Left renal cortex interstitium (tissue), 4 donors: ENCODE measurements around the gene SLC10A1. TPM values are rescaled to one million over a fixed set of nuclear protein-coding genes. Genes with fewer than 3 reads are reported as not detected.
"Not testable (repeated sequence)": the region's sequence is repeated elsewhere in the genome, so short reads cannot be mapped to it uniquely, and the experiment has no call there.

Experiments used
- DNase-seq, 4 donors: peaks; one replicate each; pipeline ENCODE4 v3.0.0-alpha.2; 2013; ENCODE audit warnings: low read depth in 4 of 4, low spot score in 2 of 4, missing footprints in 1 of 4
- polyA plus RNA-seq, 4 donors: library from polyadenylated mRNA; unstranded; fragments of 120-200 nt; gene quantifications; one replicate each; pipeline ENCODE4 v1.2.1, GENCODE V29; 2013; ENCODE audit not compliant: insufficient read length in 4 of 4

SLC10A1 gene
- polyA plus RNA-seq, 4 donors = 0.21 to 0.22 TPM; not detected in 2

DNA sequence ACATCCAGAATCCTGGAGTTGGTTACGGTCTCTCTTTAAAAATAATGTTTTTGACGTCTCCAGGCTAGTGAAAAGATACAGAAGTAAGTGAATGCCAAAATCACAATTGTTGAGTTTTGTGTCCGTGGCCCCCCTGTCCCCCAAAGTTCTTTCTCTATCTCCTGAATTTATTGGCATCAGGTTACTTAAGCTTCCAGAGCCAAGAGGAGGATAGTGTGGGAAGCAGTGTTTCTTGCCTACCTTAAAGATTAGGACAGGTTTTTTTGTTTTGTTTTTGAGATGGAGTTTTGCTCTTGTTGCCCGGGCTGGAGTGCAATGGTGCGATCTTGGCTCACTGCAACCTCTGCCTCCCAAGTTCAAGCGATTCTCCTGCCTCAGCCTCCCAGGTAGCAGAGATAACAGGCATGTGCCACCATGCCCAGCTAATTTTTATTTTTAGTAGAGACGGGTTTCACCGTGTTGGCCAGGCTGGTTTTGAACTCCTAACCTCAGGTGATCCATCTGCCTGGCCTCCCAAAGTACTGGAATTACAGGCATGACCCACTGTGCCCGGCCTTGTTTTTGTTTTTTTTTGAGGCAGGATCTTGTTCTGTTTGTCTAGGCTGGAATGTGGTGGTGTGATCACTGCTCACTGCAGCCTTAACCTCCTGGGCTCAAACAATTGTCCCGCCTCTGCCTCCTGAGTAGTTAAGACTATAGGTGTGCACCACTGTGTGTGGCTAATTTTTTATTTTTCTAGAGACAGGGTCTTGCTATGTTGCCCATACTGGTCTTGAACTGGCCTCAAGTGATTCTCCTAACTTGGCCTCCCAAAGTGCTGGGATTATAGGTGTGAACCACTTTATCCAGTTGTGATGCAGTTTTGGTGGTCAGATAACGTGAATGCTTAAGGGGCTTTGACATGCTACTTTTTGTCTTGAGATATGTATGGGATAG is 24.7 kb downstream of the SLC10A1 start:
- no peak for DNase-seq

- DNase-seq = no peak
These were observed 25.9 kb downstream of the SLC10A1 start for GRCh38 chr14:69771136-69771535.

DNA sequence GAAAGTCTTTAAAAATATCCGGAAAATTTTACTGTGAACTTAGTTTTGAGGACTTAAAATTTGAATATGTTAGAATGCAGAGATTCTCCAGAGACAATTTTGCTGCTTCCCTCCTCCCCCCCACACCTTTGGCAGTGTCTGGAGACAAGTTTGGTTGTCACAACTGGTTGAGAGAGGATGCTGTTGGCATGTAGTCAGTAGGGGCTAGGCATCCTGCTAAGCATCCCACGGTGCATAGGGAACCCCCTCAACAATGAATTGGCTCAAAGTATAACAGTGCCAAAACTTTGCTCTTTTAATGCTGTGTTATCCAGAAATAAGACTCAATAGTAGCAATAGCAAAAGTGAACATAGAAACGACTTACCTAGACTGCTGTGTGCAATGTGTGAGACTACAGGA is 26.5 kb downstream of the SLC10A1 start:
- DNase-seq = no peak

GRCh38 chr14:69769623-69770022 is 27.4 kb downstream of the SLC10A1 start:
- DNase-seq = no peak

DNA sequence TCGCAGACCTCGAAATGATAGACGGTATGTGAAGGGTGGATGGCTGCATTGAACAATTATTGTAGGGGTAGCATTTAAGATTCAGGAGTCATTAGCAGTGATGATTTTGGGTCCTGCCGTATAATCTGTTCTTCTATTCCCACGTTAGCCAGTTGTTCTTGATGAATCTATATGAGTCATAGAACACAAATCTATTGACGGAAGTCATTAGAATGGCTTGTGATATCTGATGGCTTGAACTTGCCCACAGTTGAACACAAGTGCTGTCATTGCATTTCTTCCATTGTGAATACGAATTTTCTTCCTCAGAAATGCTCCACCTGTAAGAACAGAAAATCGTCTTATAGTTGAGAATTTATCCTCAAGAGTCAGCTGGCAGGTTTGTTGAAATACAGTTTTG is 28.2 kb downstream of the SLC10A1 start:
- DNase-seq = no peak

DNA sequence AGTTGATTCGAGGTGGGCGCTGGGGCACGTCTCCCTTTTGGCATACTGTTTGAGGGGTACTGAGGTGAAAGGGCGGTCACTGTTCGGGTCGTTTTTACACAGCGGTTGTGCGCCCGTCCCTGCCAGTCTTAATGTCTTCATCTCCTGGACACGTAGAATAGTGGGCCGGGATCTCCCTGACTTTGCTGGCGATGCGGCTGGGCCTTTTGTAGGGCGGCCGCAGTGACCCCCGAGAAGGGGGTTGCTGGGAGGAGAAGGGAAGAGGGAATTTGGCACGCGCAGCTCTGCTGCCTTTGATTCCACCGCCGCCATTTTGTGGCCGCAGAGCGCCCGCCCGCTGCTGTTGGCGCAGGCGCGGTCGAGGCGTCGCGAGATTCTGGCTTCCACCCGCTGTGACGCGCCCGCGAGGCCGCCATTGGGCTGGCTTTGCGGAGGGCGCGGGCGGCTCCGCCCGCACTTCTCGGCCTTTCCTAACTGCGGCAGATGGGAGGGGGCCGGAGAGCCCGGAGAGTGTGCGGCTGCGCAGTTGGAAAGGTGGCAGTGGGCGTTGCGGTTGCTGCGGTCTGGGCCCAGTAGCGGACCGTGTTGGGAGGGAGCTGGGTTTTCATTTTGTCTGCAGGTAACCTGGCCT is 29.6 kb downstream of the SLC10A1 start:
- peak; percentile 81 to 91 (median 85) for DNase-seq

GRCh38 chr14:69766984-69767368 is 30.1 kb downstream of the SLC10A1 start, which contains the start of gene SRSF5:
SRSF5 (plus strand) TSS chr14:69767142; CDS start chr14:69768157, 1,015 bp downstream.
- DNase-seq = peak; percentile 92 to 97 (median 96)

GRCh38 chr14:69763761-69764510 is 33.1 kb downstream of the SLC10A1 start:
- no peak for DNase-seq

DNA sequence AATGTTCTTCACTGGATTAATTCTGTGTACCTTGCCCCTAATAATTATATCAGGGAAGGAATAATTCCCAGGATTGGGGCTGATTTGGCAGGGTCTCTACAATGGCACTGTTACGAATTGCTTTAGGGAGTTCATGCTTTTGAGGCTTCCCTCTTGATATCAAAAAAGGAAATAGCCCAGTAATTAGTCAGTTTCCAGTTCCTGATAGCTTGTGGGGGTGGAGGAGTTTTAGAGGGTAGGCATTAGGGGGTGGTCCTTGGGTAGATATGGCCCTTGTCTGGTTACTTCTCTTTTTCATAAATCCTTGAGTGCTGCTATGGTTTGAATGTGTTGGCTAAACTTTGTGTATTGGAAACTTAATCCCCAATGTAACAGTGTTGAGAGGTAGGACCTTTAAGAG is 36.2 kb downstream of the SLC10A1 start:
- no peak for DNase-seq

- no peak for DNase-seq
These were observed 40.7 kb downstream of the SLC10A1 start for GRCh38 chr14:69756298-69756697.

DNA sequence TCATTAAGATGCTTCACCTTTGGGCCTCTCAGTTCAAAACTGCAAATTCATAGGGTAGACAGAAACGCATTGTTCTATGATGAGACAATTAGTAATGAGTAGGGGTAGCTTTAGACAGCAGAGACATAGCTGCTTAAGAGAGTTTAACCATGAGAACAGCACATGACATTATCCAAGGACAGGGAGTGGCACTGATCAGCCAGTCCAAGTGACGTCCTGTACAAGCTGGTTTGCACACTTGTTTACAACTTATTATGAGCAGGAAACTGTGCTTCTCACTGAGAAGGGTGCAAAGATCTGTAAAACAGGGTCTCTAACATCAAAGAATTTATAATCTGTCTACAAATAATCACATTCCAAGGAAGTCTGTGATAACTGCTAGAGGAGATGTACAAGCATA is 41.3 kb downstream of the SLC10A1 start:
- DNase-seq = no peak

DNA sequence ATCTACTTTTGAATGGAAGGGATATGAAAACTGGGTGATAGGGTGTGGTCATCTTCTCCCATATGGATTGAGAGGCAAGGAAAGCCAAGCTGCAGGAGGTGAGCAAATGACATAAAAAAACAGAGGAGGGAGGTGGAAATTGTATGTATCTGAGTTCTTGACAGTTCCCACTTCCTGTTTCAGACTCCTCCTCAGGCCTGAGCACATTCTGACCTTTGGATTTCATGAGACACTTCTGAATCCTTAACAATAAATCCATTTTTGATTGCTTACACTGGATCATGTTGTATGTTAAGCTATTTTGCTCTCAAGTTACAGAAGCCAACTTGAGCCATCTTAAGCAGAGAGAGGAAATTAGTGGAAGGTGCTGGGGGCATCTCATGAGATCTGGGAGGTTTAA is 41.7 kb downstream of the SLC10A1 start:
- no peak for DNase-seq

- no peak for DNase-seq
These were observed 42.6 kb downstream of the SLC10A1 start for GRCh38 chr14:69754487-69754886.

- no peak for DNase-seq
These were observed 43.2 kb downstream of the SLC10A1 start for GRCh38 chr14:69753860-69754259.

- no peak for DNase-seq
These were observed 44.3 kb downstream of the SLC10A1 start for GRCh38 chr14:69752773-69753172.

DNA sequence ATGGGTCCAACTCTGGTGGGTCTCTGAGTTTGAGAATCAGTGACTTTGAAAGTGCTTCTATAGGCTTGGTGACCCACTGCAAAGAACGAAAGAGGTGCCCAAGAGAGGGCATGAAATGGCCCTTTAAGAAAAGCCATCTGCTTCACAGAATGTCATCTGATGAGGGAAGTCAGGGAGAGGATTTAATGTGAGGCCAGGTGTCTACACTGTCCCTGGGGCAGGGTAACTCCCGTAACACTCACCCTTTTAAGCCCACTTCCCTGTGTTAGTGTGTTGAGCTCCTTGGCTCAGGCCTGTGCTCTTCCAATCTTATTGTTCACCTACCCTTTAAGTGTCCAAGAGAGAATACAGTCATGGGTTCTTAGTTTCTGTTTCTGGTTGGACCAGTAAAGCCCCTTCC is 46.5 kb downstream of the SLC10A1 start:
- no peak for DNase-seq

DNA sequence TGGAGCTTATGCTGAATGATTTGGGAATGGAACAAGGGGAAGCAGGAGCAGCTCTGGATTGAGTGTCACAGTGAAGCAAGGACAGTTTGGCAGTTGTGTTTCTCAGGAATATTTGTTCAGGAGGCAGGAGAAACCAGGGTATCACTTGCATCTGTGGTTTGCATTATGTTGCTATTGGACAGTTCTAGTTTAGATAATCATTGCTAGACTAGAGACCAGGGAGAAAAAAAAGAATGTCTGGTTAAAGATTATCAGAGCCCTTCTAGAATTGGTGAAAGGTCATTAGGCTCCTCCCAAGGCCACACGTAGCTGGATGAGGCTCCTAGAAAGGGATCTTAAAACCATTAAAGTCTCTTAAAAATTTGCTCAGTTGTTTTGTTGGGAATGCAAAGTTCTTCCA is 47.1 kb downstream of the SLC10A1 start:
- DNase-seq = no peak

GRCh38 chr14:69741055-69741454 is 56.0 kb downstream of the SLC10A1 start:
- DNase-seq = no peak

GRCh38 chr14:69736405-69736804 is 60.6 kb downstream of the SLC10A1 start:
- DNase-seq = not testable (repeated sequence)

- DNase-seq = not testable (repeated sequence)
These were observed 65.0 kb downstream of the SLC10A1 start for GRCh38 chr14:69731919-69732598.

- no peak for DNase-seq
These were observed 69.2 kb downstream of the SLC10A1 start for GRCh38 chr14:69727860-69728259.
